ENCODE results near the gene ZBTB47. TPM values are rescaled to one million over a fixed set of nuclear protein-coding genes. Genes with fewer than 3 reads are reported as not detected.
A peak's percentile ranks its signal among the peaks of the same experiment; 100 is the strongest.

Gene ZBTB47
- total and polyA plus RNA-seq, 3 experiments from 2014 or later = 0.48 to 0.60 TPM; not detected in 1

DNA sequence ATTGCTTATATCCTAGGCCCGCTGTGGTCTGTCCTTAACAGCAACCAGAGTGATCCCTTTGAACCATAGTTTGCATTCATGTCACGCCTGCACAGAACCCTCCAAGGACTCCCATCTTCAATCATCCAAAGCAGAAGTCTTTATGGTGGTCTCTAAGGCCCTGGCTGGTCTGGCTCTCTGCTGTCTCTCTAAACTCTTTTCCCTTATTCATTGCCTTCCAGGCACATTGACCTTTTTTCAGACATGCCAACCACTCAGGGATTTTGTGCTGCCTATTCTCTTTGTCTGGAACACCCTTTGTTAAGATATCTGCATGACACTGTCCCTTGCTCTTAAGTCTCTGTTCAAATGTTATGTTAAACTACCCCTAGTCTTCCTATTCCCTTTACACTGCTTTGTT is 21.9 kb upstream of the ZBTB47 start:
- Mint-ChIP-seq H3K36me3 (peaks cover 7 to 72% (median 18%) of the 10 kb centered on the region in 3 donors), H3K4me1 (peaks cover 0 to 11% (median 1%) of the 10 kb centered on the region in 3 donors), H3K27ac (peak overlapping the region in 4 of 8 donors; percentile 3 to 76 (median 24)), H3K9me3 (no peaks in the 10 kb centered on the region), H3K27me3 (no peaks in the 10 kb centered on the region), H3K4me3 (peak overlapping the region in 1 of 7 donors; percentile 11)
- no peak overlapping the region for H3K27ac ChIP-seq (ENCODE audit: low read depth, low read length)
- CTCF ChIA-PET = no interaction called here
- H3K4me3 ChIP-seq (ENCODE audit: low read length) = no peak overlapping the region
- H3K27me3 ChIP-seq (ENCODE audit: insufficient read depth, low read length, poor library complexity, severe bottlenecking) = no peaks in the 10 kb centered on the region
- H3K4me1 ChIP-seq (ENCODE audit: insufficient read depth, low read length) = no peaks in the 10 kb centered on the region
- POLR2A ChIA-PET = no interaction called here
- H3K9me3 ChIP-seq (ENCODE audit: low read length) = no peaks in the 10 kb centered on the region
- H3K36me3 ChIP-seq (ENCODE audit: insufficient read depth, low read length) = peaks cover 57% of the 10 kb centered on the region
- DNase-seq = no peak

DNA sequence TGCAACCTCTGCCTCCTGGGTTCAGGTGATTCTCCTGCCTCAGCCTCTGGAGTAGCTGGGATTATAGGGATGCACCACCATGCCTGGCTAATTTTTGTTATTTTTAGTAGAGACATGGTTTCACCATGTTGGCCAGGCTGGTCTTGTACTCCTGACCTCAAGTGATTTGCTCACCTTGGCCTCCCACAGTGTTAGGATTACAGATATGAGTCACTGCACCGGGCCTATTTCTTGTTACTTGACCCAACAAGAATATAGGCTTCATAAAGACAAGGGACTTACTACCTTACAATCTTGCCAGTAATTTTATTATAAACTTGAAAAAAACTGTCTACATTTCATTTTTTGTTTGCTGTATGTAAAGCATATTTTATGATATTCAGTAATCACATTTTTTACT is 21.4 kb upstream of the ZBTB47 start:
- POLR2A ChIA-PET = no interaction called here
- Histone ChIP-seq H3K27me3 (ENCODE audit: insufficient read depth, low read length, poor library complexity, severe bottlenecking) (no peaks in the 10 kb centered on the region), H3K27ac (ENCODE audit: low read depth, low read length) (no peak overlapping the region), H3K36me3 (ENCODE audit: insufficient read depth, low read length) (peaks cover 58% of the 10 kb centered on the region), H3K4me3 (ENCODE audit: low read length) (no peak overlapping the region), H3K9me3 (ENCODE audit: low read length) (no peaks in the 10 kb centered on the region), H3K4me1 (ENCODE audit: insufficient read depth, low read length) (no peaks in the 10 kb centered on the region)
- no peaks in the 10 kb centered on the region for H3K27me3 Mint-ChIP-seq
- CTCF ChIA-PET = no interaction called here
- DNase-seq = no peak
- H3K36me3 Mint-ChIP-seq = peaks cover 7 to 68% (median 18%) of the 10 kb centered on the region in 3 donors
- H3K4me3 Mint-ChIP-seq = no peak overlapping the region
- H3K9me3 Mint-ChIP-seq = no peaks in the 10 kb centered on the region
- H3K4me1 Mint-ChIP-seq = peaks cover 0 to 9% (median 1%) of the 10 kb centered on the region in 3 donors
- H3K27ac Mint-ChIP-seq = peak overlapping the region in 1 of 8 donors; percentile 70

DNA sequence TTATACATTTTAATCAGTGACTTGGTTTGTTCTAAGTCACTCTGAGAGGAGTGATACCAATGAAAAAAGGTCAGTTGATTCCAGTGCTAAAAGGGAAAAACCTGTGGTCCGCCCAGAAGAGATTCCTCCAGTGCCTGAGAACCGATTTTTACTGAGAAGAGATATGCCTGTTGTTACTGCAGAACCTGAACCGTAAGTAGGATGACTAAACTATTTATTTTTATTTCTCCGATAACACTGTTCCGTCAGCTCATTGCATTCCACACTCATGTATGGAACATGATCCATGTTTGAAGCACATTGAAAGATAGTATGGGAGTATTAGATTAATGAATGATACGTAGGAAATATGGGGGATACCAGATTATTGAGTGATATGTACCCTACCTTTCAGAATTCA is 20.0 kb upstream of the ZBTB47 start:
- no peaks in the 10 kb centered on the region for H3K27me3 Mint-ChIP-seq
- no peak overlapping the region for H3K4me3 Mint-ChIP-seq
- H3K36me3 Mint-ChIP-seq = peaks cover 7 to 60% (median 16%) of the 10 kb centered on the region in 3 donors
- Histone ChIP-seq H3K4me3 (ENCODE audit: low read length) (no peak overlapping the region), H3K27me3 (ENCODE audit: insufficient read depth, low read length, poor library complexity, severe bottlenecking) (no peaks in the 10 kb centered on the region), H3K9me3 (ENCODE audit: low read length) (no peaks in the 10 kb centered on the region), H3K4me1 (ENCODE audit: insufficient read depth, low read length) (peaks cover 13% of the 10 kb centered on the region), H3K27ac (ENCODE audit: low read depth, low read length) (no peak overlapping the region), H3K36me3 (ENCODE audit: insufficient read depth, low read length) (peaks cover 63% of the 10 kb centered on the region)
- peaks cover 0 to 7% (median 1%) of the 10 kb centered on the region in 3 donors for H3K4me1 Mint-ChIP-seq
- peak overlapping the region in 1 of 8 donors; percentile 69 for H3K27ac Mint-ChIP-seq
- ChIA-PET CTCF (no interaction called here), POLR2A (no interaction called here)
- no peak for DNase-seq
- no peaks in the 10 kb centered on the region for H3K9me3 Mint-ChIP-seq

GRCh38 chr3:42635111-42635510 is 18.4 kb upstream of the ZBTB47 start:
- Mint-ChIP-seq H3K27ac (peak overlapping the region in 6 of 8 donors; percentile 9 to 81 (median 45)), H3K4me1 (peaks cover 0 to 1% (median 1%) of the 10 kb centered on the region in 3 donors), H3K9me3 (no peaks in the 10 kb centered on the region), H3K36me3 (peaks cover 7 to 51% (median 16%) of the 10 kb centered on the region in 3 donors), H3K27me3 (no peaks in the 10 kb centered on the region), H3K4me3 (no peak overlapping the region)
- Histone ChIP-seq H3K27ac (ENCODE audit: low read depth, low read length) (peak overlapping the region; percentile 4), H3K27me3 (ENCODE audit: insufficient read depth, low read length, poor library complexity, severe bottlenecking) (no peaks in the 10 kb centered on the region), H3K9me3 (ENCODE audit: low read length) (no peaks in the 10 kb centered on the region), H3K4me1 (ENCODE audit: insufficient read depth, low read length) (peaks cover 29% of the 10 kb centered on the region), H3K36me3 (ENCODE audit: insufficient read depth, low read length) (peaks cover 70% of the 10 kb centered on the region), H3K4me3 (ENCODE audit: low read length) (no peak overlapping the region)
- POLR2A ChIA-PET = no interaction called here
- CTCF ChIA-PET = no interaction called here
- DNase-seq = no peak

- Histone ChIP-seq H3K4me1 (ENCODE audit: insufficient read depth, low read length) (peaks cover 40% of the 10 kb centered on the region), H3K4me3 (ENCODE audit: low read length) (no peak overlapping the region), H3K36me3 (ENCODE audit: insufficient read depth, low read length) (peaks cover 60% of the 10 kb centered on the region), H3K27me3 (ENCODE audit: insufficient read depth, low read length, poor library complexity, severe bottlenecking) (no peaks in the 10 kb centered on the region), H3K9me3 (ENCODE audit: low read length) (no peaks in the 10 kb centered on the region), H3K27ac (ENCODE audit: low read depth, low read length) (no peak overlapping the region)
- no peaks in the 10 kb centered on the region for H3K9me3 Mint-ChIP-seq
- no peak overlapping the region for H3K4me3 Mint-ChIP-seq
- DNase-seq = no peak
- POLR2A ChIA-PET = no interaction called here
- H3K36me3 Mint-ChIP-seq = peaks cover 4 to 46% (median 18%) of the 10 kb centered on the region in 3 donors
- H3K4me1 Mint-ChIP-seq = peaks cover 7 to 10% (median 10%) of the 10 kb centered on the region in 3 donors
- CTCF ChIA-PET = interaction anchor here (0.8 to 1.3 kb wide), 3 partner anchors 10 to 55 kb away, joined by 3 to 5 read pairs (median 4); partner anchors contain the start of gene SEC22C
- H3K27me3 Mint-ChIP-seq = no peaks in the 10 kb centered on the region
- no peak overlapping the region for H3K27ac Mint-ChIP-seq
Measured at GRCh38 chr3:42637001-42637400, 16.5 kb upstream of the ZBTB47 start.

DNA sequence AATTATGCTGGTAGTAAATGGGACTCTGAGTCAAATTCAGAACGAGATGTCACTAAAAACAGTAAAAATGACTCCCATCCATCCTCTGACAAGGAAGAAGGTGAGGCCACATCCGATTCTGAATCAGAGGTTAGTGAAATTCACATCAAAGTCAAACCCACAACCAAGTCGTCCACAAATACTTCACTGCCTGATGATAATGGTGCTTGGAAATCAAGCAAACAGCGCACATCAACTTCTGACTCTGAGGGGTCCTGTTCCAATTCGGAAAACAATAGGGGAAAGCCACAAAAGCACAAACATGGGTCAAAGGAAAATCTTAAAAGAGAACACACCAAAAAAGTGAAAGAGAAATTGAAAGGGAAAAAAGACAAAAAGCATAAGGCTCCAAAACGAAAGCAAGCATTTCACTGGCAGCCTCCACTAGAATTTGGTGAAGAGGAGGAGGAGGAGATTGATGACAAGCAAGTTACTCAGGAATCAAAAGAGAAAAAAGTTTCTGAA is 15.1 kb upstream of the ZBTB47 start:
- ChIA-PET CTCF (no interaction called here), POLR2A (interaction anchor here (0.9 kb wide), 1 partner anchor 37 kb away, joined by 6 read pairs; no protein-coding TSS in a partner anchor)
- H3K4me1 Mint-ChIP-seq = peaks cover 7 to 10% (median 10%) of the 10 kb centered on the region in 3 donors
- H3K4me1 ChIP-seq (ENCODE audit: insufficient read depth, low read length) = peaks cover 40% of the 10 kb centered on the region
- no peak overlapping the region for H3K4me3 Mint-ChIP-seq
- no peaks in the 10 kb centered on the region for H3K27me3 Mint-ChIP-seq
- peaks cover 7 to 46% (median 18%) of the 10 kb centered on the region in 3 donors for H3K36me3 Mint-ChIP-seq
- peak in 2 of 5 donors; percentile 22 to 53 for DNase-seq
- H3K9me3 Mint-ChIP-seq = no peaks in the 10 kb centered on the region
- peak overlapping the region; percentile 52 for H3K4me3 ChIP-seq (ENCODE audit: low read length)
- no peak overlapping the region for H3K27ac Mint-ChIP-seq
- H3K27me3 ChIP-seq (ENCODE audit: insufficient read depth, low read length, poor library complexity, severe bottlenecking) = no peaks in the 10 kb centered on the region
- no peaks in the 10 kb centered on the region for H3K9me3 ChIP-seq (ENCODE audit: low read length)
- H3K36me3 ChIP-seq (ENCODE audit: insufficient read depth, low read length) = peaks cover 59% of the 10 kb centered on the region
- peak overlapping the region; percentile 48 for H3K27ac ChIP-seq (ENCODE audit: low read depth, low read length)

GRCh38 chr3:42639192-42639591 is 14.3 kb upstream of the ZBTB47 start:
- H3K4me1 ChIP-seq (ENCODE audit: insufficient read depth, low read length) = peaks cover 40% of the 10 kb centered on the region
- H3K27ac Mint-ChIP-seq = no peak overlapping the region
- DNase-seq = no peak
- ChIA-PET POLR2A (interaction anchor here (0.9 kb wide), 1 partner anchor 38 kb away, joined by 6 read pairs; no protein-coding TSS in a partner anchor), CTCF (no interaction called here)
- H3K4me3 ChIP-seq (ENCODE audit: low read length) = peak overlapping the region; percentile 27
- no peak overlapping the region for H3K4me3 Mint-ChIP-seq
- no peaks in the 10 kb centered on the region for H3K9me3 ChIP-seq (ENCODE audit: low read length)
- peaks cover 58% of the 10 kb centered on the region for H3K36me3 ChIP-seq (ENCODE audit: insufficient read depth, low read length)
- peaks cover 3 to 45% (median 16%) of the 10 kb centered on the region in 3 donors for H3K36me3 Mint-ChIP-seq
- H3K4me1 Mint-ChIP-seq = peaks cover 7 to 10% (median 10%) of the 10 kb centered on the region in 3 donors
- no peaks in the 10 kb centered on the region for H3K27me3 Mint-ChIP-seq
- peak overlapping the region; percentile 48 for H3K27ac ChIP-seq (ENCODE audit: low read depth, low read length)
- H3K9me3 Mint-ChIP-seq = no peaks in the 10 kb centered on the region
- H3K27me3 ChIP-seq (ENCODE audit: insufficient read depth, low read length, poor library complexity, severe bottlenecking) = no peaks in the 10 kb centered on the region

GRCh38 chr3:42640129-42640528 is 13.4 kb upstream of the ZBTB47 start:
- no peaks in the 10 kb centered on the region for H3K9me3 ChIP-seq (ENCODE audit: low read length)
- no peaks in the 10 kb centered on the region for H3K27me3 ChIP-seq (ENCODE audit: insufficient read depth, low read length, poor library complexity, severe bottlenecking)
- Mint-ChIP-seq H3K27ac (peak overlapping the region in 4 of 8 donors; percentile 17 to 87 (median 82)), H3K4me1 (peaks cover 7 to 15% (median 10%) of the 10 kb centered on the region in 3 donors), H3K4me3 (peak overlapping the region in 1 of 7 donors; percentile 75), H3K9me3 (no peaks in the 10 kb centered on the region), H3K27me3 (no peaks in the 10 kb centered on the region), H3K36me3 (peaks cover 9 to 46% (median 21%) of the 10 kb centered on the region in 3 donors)
- peaks cover 59% of the 10 kb centered on the region for H3K36me3 ChIP-seq (ENCODE audit: insufficient read depth, low read length)
- H3K4me3 ChIP-seq (ENCODE audit: low read length) = no peak overlapping the region
- POLR2A ChIA-PET = no interaction called here
- H3K4me1 ChIP-seq (ENCODE audit: insufficient read depth, low read length) = peaks cover 40% of the 10 kb centered on the region
- H3K27ac ChIP-seq (ENCODE audit: low read depth, low read length) = no peak overlapping the region
- DNase-seq = no peak
- CTCF ChIA-PET = no interaction called here

Data from CD8-positive, alpha-beta memory T cell (primary cell).